ENCODE measurements around the gene MPDU1. TPM values are rescaled to one million over a fixed set of nuclear protein-coding genes. Genes with fewer than 3 reads are reported as not detected.
"Not testable (repeated sequence)": the region's sequence is repeated elsewhere in the genome, so short reads cannot be mapped to it uniquely, and the experiment has no call there.

MPDU1 gene
- total and polyA plus RNA-seq, 3 experiments from 2014 or later = 40.5 to 124 (median 115) TPM

GRCh38 chr17:7613769-7614424 lies 30.2 kb downstream of the MPDU1 start:
- H3K4me3 Mint-ChIP-seq = peak overlapping the region; percentile 82 to 91 (median 88)
- peaks cover 34 to 48% (median 40%) of the 10 kb centered on the region in 3 donors for H3K4me1 Mint-ChIP-seq
- H3K36me3 Mint-ChIP-seq = peaks cover 0 to 16% (median 0%) of the 10 kb centered on the region in 3 donors
- H3K27me3 Mint-ChIP-seq = no peaks in the 10 kb centered on the region
- H3K9me3 ChIP-seq (ENCODE audit: low read length) = no peaks in the 10 kb centered on the region
- peak overlapping the region; percentile 61 for H3K4me3 ChIP-seq (ENCODE audit: low read length)
- H3K36me3 ChIP-seq (ENCODE audit: insufficient read depth, low read length) = no peaks in the 10 kb centered on the region
- H3K27ac ChIP-seq (ENCODE audit: low read depth, low read length) = peak overlapping the region; percentile 71
- no peaks in the 10 kb centered on the region for H3K27me3 ChIP-seq (ENCODE audit: insufficient read depth, low read length, poor library complexity, severe bottlenecking)
- peak overlapping the region; percentile 77 to 99 (median 89) for H3K27ac Mint-ChIP-seq
- H3K9me3 Mint-ChIP-seq = no peaks in the 10 kb centered on the region
- POLR2A ChIA-PET = interaction anchor here (0.6 to 3.2 kb wide), 8 partner anchors 13 to 130 kb away, joined by 3 to 61 read pairs (median 10); partner anchors contain the start of genes CD68, MPDU1, POLR2A and SAT2
- DNase-seq = no peak
- peaks cover 26% of the 10 kb centered on the region for H3K4me1 ChIP-seq (ENCODE audit: insufficient read depth, low read length)
- CTCF ChIA-PET = interaction anchor here (1.0 to 3.3 kb wide), 6 partner anchors 25 to 73 kb away, joined by 3 to 29 read pairs (median 8); partner anchors contain the start of genes ATP1B2, MPDU1, SENP3 and TP53

- Histone ChIP-seq H3K36me3 (ENCODE audit: insufficient read depth, low read length) (no peaks in the 10 kb centered on the region), H3K27ac (ENCODE audit: low read depth, low read length) (peak within 1 kb of the TSS; percentile 88), H3K4me3 (ENCODE audit: low read length) (peak within 1 kb of the TSS; percentile 93), H3K27me3 (ENCODE audit: insufficient read depth, low read length, poor library complexity, severe bottlenecking) (no peaks in the 10 kb centered on the region), H3K9me3 (ENCODE audit: low read length) (no peaks in the 10 kb centered on the region), H3K4me1 (ENCODE audit: insufficient read depth, low read length) (peaks cover 26% of the 10 kb centered on the region)
- peak; percentile 98 to 99 (median 98) for DNase-seq
- Mint-ChIP-seq H3K9me3 (no peaks in the 10 kb centered on the region), H3K27ac (peak within 1 kb of the TSS; percentile 87 to 99 (median 96)), H3K36me3 (peaks cover 0 to 16% (median 0%) of the 10 kb centered on the region in 3 donors), H3K27me3 (no peaks in the 10 kb centered on the region), H3K4me1 (peaks cover 31 to 41% (median 36%) of the 10 kb centered on the region in 3 donors), H3K4me3 (peak within 1 kb of the TSS; percentile 82 to 96 (median 92))
- ChIA-PET CTCF (interaction anchor here (0.6 to 3.4 kb wide), 15 partner anchors 9 to 102 kb away, joined by 3 to 34 read pairs (median 5); partner anchors contain the start of genes ATP1B2, MPDU1, SAT2 and SENP3), POLR2A (interaction anchor here (0.6 to 3.2 kb wide), 12 partner anchors 9 to 179 kb away, joined by 3 to 61 read pairs (median 6); partner anchors contain the start of genes CD68, MPDU1, POLR2A and SAT2)
These were observed 31.0 kb downstream of the MPDU1 start, which contains the start of gene FXR2 for GRCh38 chr17:7614425-7615264. Gene FXR2, minus strand, starts transcription at chr17:7614897. Its CDS starts 365 bp downstream, at chr17:7614532.

GRCh38 chr17:7615265-7615747 lies 31.7 kb downstream of the MPDU1 start:
- peaks cover 26% of the 10 kb centered on the region for H3K4me1 ChIP-seq (ENCODE audit: insufficient read depth, low read length)
- peak overlapping the region; percentile 88 for H3K27ac ChIP-seq (ENCODE audit: low read depth, low read length)
- DNase-seq = no peak
- H3K9me3 ChIP-seq (ENCODE audit: low read length) = no peaks in the 10 kb centered on the region
- peak overlapping the region; percentile 93 for H3K4me3 ChIP-seq (ENCODE audit: low read length)
- ChIA-PET CTCF (interaction anchor here (0.7 to 3.4 kb wide), 11 partner anchors 10 to 102 kb away, joined by 3 to 34 read pairs (median 5); partner anchors contain the start of genes MPDU1, SAT2, SENP3 and TP53), POLR2A (interaction anchor here (0.6 to 3.2 kb wide), 12 partner anchors 9 to 180 kb away, joined by 3 to 61 read pairs (median 6); partner anchors contain the start of genes CD68, MPDU1, POLR2A and SAT2)
- H3K36me3 Mint-ChIP-seq = peaks cover 0 to 16% (median 0%) of the 10 kb centered on the region in 3 donors
- no peaks in the 10 kb centered on the region for H3K9me3 Mint-ChIP-seq
- H3K36me3 ChIP-seq (ENCODE audit: insufficient read depth, low read length) = no peaks in the 10 kb centered on the region
- peak overlapping the region; percentile 82 to 96 (median 92) for H3K4me3 Mint-ChIP-seq
- H3K27me3 ChIP-seq (ENCODE audit: insufficient read depth, low read length, poor library complexity, severe bottlenecking) = no peaks in the 10 kb centered on the region
- H3K27ac Mint-ChIP-seq = peak overlapping the region; percentile 87 to 99 (median 96)
- H3K27me3 Mint-ChIP-seq = no peaks in the 10 kb centered on the region
- H3K4me1 Mint-ChIP-seq = peaks cover 31 to 37% (median 34%) of the 10 kb centered on the region in 3 donors

- DNase-seq = no peak
- Mint-ChIP-seq H3K27me3 (no peaks in the 10 kb centered on the region), H3K4me1 (peaks cover 5 to 6% (median 6%) of the 10 kb centered on the region in 3 donors), H3K4me3 (peak overlapping the region in 1 of 7 donors; percentile 45), H3K27ac (no peak overlapping the region), H3K9me3 (no peaks in the 10 kb centered on the region), H3K36me3 (peaks cover 0 to 5% (median 0%) of the 10 kb centered on the region in 3 donors)
- CTCF ChIA-PET = interaction anchor here (1.3 kb wide), 1 partner anchor 35 kb away, joined by 3 read pairs; the partner anchor contains the start of gene MPDU1
- Histone ChIP-seq H3K4me3 (ENCODE audit: low read length) (no peak overlapping the region), H3K27me3 (ENCODE audit: insufficient read depth, low read length, poor library complexity, severe bottlenecking) (no peaks in the 10 kb centered on the region), H3K36me3 (ENCODE audit: insufficient read depth, low read length) (no peaks in the 10 kb centered on the region), H3K4me1 (ENCODE audit: insufficient read depth, low read length) (peaks cover 4% of the 10 kb centered on the region), H3K27ac (ENCODE audit: low read depth, low read length) (no peak overlapping the region), H3K9me3 (ENCODE audit: low read length) (no peaks in the 10 kb centered on the region)
- POLR2A ChIA-PET = interaction anchor here (0.7 kb wide), 1 partner anchor 296 kb away, joined by 3 read pairs; no protein-coding TSS in a partner anchor
These were observed 35.0 kb downstream of the MPDU1 start for GRCh38 chr17:7618608-7619007.

- H3K36me3 Mint-ChIP-seq = no peaks in the 10 kb centered on the region
- Histone ChIP-seq H3K27ac (ENCODE audit: low read depth, low read length) (no peak overlapping the region), H3K9me3 (ENCODE audit: low read length) (no peaks in the 10 kb centered on the region), H3K36me3 (ENCODE audit: insufficient read depth, low read length) (no peaks in the 10 kb centered on the region), H3K27me3 (ENCODE audit: insufficient read depth, low read length, poor library complexity, severe bottlenecking) (no peaks in the 10 kb centered on the region), H3K4me3 (ENCODE audit: low read length) (no peak overlapping the region), H3K4me1 (ENCODE audit: insufficient read depth, low read length) (no peaks in the 10 kb centered on the region)
- H3K27me3 Mint-ChIP-seq = no peaks in the 10 kb centered on the region
- DNase-seq = no peak
- ChIA-PET POLR2A (no interaction called here), CTCF (interaction anchor here (1.2 kb wide), 1 partner anchor 66 kb away, joined by 4 read pairs; the partner anchor contains the start of gene TP53)
- H3K27ac Mint-ChIP-seq = no peak overlapping the region
- H3K4me1 Mint-ChIP-seq = no peaks in the 10 kb centered on the region
- no peak overlapping the region for H3K4me3 Mint-ChIP-seq
- H3K9me3 Mint-ChIP-seq = no peaks in the 10 kb centered on the region
These were observed 37.2 kb downstream of the MPDU1 start for GRCh38 chr17:7620835-7621234.

GRCh38 chr17:7623661-7624060 lies 40.0 kb downstream of the MPDU1 start:
- no peaks in the 10 kb centered on the region for H3K36me3 ChIP-seq (ENCODE audit: insufficient read depth, low read length)
- H3K27ac Mint-ChIP-seq = peak overlapping the region in 1 of 8 donors; percentile 26
- no peaks in the 10 kb centered on the region for H3K27me3 ChIP-seq (ENCODE audit: insufficient read depth, low read length, poor library complexity, severe bottlenecking)
- H3K36me3 Mint-ChIP-seq = peaks cover 0 to 7% (median 0%) of the 10 kb centered on the region in 3 donors
- ChIA-PET POLR2A (interaction anchor here (0.8 kb wide), 1 partner anchor 8 kb away, joined by 3 read pairs; no protein-coding TSS in a partner anchor), CTCF (interaction anchor here (5.6 kb wide), 1 partner anchor 8 kb away, joined by 34 read pairs; the partner anchor contains the start of gene FXR2)
- H3K4me3 Mint-ChIP-seq = no peak overlapping the region
- peaks cover 10% of the 10 kb centered on the region for H3K4me1 ChIP-seq (ENCODE audit: insufficient read depth, low read length)
- H3K9me3 ChIP-seq (ENCODE audit: low read length) = no peaks in the 10 kb centered on the region
- no peak overlapping the region for H3K27ac ChIP-seq (ENCODE audit: low read depth, low read length)
- H3K4me1 Mint-ChIP-seq = peaks cover 12 to 20% (median 13%) of the 10 kb centered on the region in 3 donors
- H3K27me3 Mint-ChIP-seq = no peaks in the 10 kb centered on the region
- no peak for DNase-seq
- H3K9me3 Mint-ChIP-seq = no peaks in the 10 kb centered on the region
- no peak overlapping the region for H3K4me3 ChIP-seq (ENCODE audit: low read length)

GRCh38 chr17:7625749-7626148 lies 42.1 kb downstream of the MPDU1 start:
- H3K9me3 Mint-ChIP-seq; H3K27ac Mint-ChIP-seq; H3K27me3 Mint-ChIP-seq; DNase-seq; H3K27me3 ChIP-seq (ENCODE audit: insufficient read depth, low read length, poor library complexity, severe bottlenecking); H3K4me3 ChIP-seq (ENCODE audit: low read length); H3K36me3 Mint-ChIP-seq; H3K36me3 ChIP-seq (ENCODE audit: insufficient read depth, low read length); H3K4me1 ChIP-seq (ENCODE audit: insufficient read depth, low read length); H3K27ac ChIP-seq (ENCODE audit: low read depth, low read length); H3K9me3 ChIP-seq (ENCODE audit: low read length): not testable (repeated sequence)
- CTCF ChIA-PET = interaction anchor here (0.7 to 5.6 kb wide), 3 partner anchors 10 to 194 kb away, joined by 3 to 34 read pairs (median 3); partner anchors contain the start of gene FXR2
- peak overlapping the region in 5 of 7 donors; percentile 20 to 93 (median 79) for H3K4me3 Mint-ChIP-seq
- POLR2A ChIA-PET = interaction anchor here (0.7 to 2.9 kb wide), 2 partner anchors 11 to 619 kb away, joined by 4 to 31 read pairs; partner anchors contain the start of gene FXR2
- peaks cover 12 to 20% (median 13%) of the 10 kb centered on the region in 3 donors for H3K4me1 Mint-ChIP-seq
